GM21360 (cell line): ENCODE data around the gene ZNF326.

Source experiments
- ATAC-seq: cut with Tn5 transposase; IDR thresholded peaks from one replicate; pipeline ENCODE4 v1.9.1; 2021; ENCODE audit warnings: mild to moderate bottlenecking, moderate library complexity; ENCODE audit not compliant: unreplicated experiment

The ZNF326 gene

GRCh38 chr1:90074137-90074536 is 79.2 kb downstream of the ZNF326 start:
- peak; percentile 63 for ATAC-seq

GRCh38 chr1:90074566-90074965 is 79.7 kb downstream of the ZNF326 start:
- no peak for ATAC-seq

- no peak for ATAC-seq
Observed at GRCh38 chr1:90074970-90075391, 80.1 kb downstream of the ZNF326 start.

- ATAC-seq: no peak
Observed at GRCh38 chr1:90083995-90084394, 89.1 kb downstream of the ZNF326 start.
